CD4-positive, alpha-beta T cell (primary cell): ENCODE measurements around the gene GMPPA. TPM values are rescaled to one million over a fixed set of nuclear protein-coding genes. Genes with fewer than 3 reads are reported as not detected.

Source experiments
- ATAC-seq: fragments of 200-7000 bp; cut with Tn5 transposase; one replicate; pipeline ENCODE4 v1.10.0; 2022; ENCODE audit warnings: mild to moderate bottlenecking; ENCODE audit not compliant: poor library complexity
- CTCF ChIA-PET: fragments of 350-600 bp; sonication (Branson Sonifier 250); formaldehyde crosslinking; loops from one replicate; lab custom pipeline; 2021; ENCODE audit warnings: antibody characterized with exemption, inconsistent platforms; lab: Charles Lee
- POLR2A ChIA-PET: fragments of 350-600 bp; sonication (Branson Sonifier 250); formaldehyde crosslinking; loops from one replicate; lab custom pipeline; 2021; ENCODE audit warnings: antibody characterized with exemption, inconsistent platforms; lab: Charles Lee
- DNase-seq, 14 experiments: peaks; one replicate each; pipeline ENCODE4 v3.0.0-alpha.2; 2013 to 2020; ENCODE audit warnings: mixed read lengths in 2 of 14
- H3K27ac ChIP-seq, 2 donors: one replicate each; pipeline versions ENCODE4 v1.5.1 to v1.7.0; 2013; ENCODE audit warnings: low read length in 2 of 2, low read depth in 1 of 2, mild to moderate bottlenecking in 1 of 2
- H3K27me3 ChIP-seq, 2 experiments: 1 replicate in 1 of 2; 2 replicates in 1 of 2; pipeline versions ENCODE4 v1.6.1 to v1.7.0; 2013; ENCODE audit warnings: low read length in 2 of 2, control low read depth in 1 of 2, mild to moderate bottlenecking in 1 of 2, moderate library complexity in 1 of 2; ENCODE audit not compliant: insufficient read depth in 2 of 2, control insufficient read depth in 1 of 2
- H3K36me3 ChIP-seq: one replicate; pipeline ENCODE4 v1.6.1; 2013; ENCODE audit warnings: low read length, control low read depth; ENCODE audit not compliant: insufficient read depth
- H3K4me1 ChIP-seq: one replicate; pipeline ENCODE4 v1.6.1; 2013; ENCODE audit warnings: low read length, control low read depth; ENCODE audit not compliant: insufficient read depth
- H3K4me3 ChIP-seq: one replicate; pipeline ENCODE4 v1.5.1; 2013; ENCODE audit warnings: mild to moderate bottlenecking, low read length, moderate library complexity
- H3K9me3 ChIP-seq, 2 experiments: 1 replicate in 1 of 2; 2 replicates in 1 of 2; pipeline versions ENCODE4 v1.6.1 to v1.7.0; 2013; ENCODE audit warnings: low read length in 2 of 2, mild to moderate bottlenecking in 2 of 2, control low read depth in 1 of 2, moderate library complexity in 1 of 2; ENCODE audit not compliant: control insufficient read depth in 1 of 2, insufficient read depth in 1 of 2
- H3K27ac Mint-ChIP-seq: one replicate; pipeline ENCODE4 v1.8.0; 2020; ENCODE audit warnings: mixed read lengths
- H3K27me3 Mint-ChIP-seq: one replicate; pipeline ENCODE4 v1.8.0; 2021; ENCODE audit warnings: mixed read lengths
- H3K36me3 Mint-ChIP-seq: one replicate; pipeline ENCODE4 v1.8.0; 2021; ENCODE audit warnings: low read depth, mixed read lengths
- H3K4me1 Mint-ChIP-seq: one replicate; pipeline ENCODE4 v1.8.0; 2021; ENCODE audit warnings: low read depth, mixed read lengths
- H3K4me3 Mint-ChIP-seq: one replicate; pipeline ENCODE4 v1.8.0; 2020; ENCODE audit warnings: mild to moderate bottlenecking, mixed read lengths
- H3K9me3 Mint-ChIP-seq: one replicate; pipeline ENCODE4 v1.8.0; 2020; ENCODE audit warnings: mixed read lengths
- CTCF ChIP-seq: fragments of 200-600 bp; IDR thresholded peaks from one replicate; pipeline ENCODE4 v1.8.0; 2022; ENCODE audit warnings: antibody characterized with exemption, mild to moderate bottlenecking
- intact Hi-C, 2 experiments: fragments of 100-400 bp; cut with DNase I in 1 of 2; cut with micrococcal nuclease in 1 of 2; formaldehyde crosslinking; loops; one replicate each; pipeline versions ENCODE4 v1.15.1 to v1.9.0; 2023 to 2025; cut with DNase I, micrococcal nuclease
- polyA plus RNA-seq, 2 donors: library from polyadenylated mRNA; unstranded; fragments of 120-200 nt; gene quantifications; one replicate each; pipeline ENCODE4 v1.2.1, GENCODE V29; 2013
- total RNA-seq, 174 experiments: library from RNA in 2 of 174; stranded (reverse) in 2 of 174; gene quantifications; one replicate each; pipeline ENCODE4 v1.2.3 and lab custom pipeline; 2021 to 2026

The GMPPA gene
- total RNA-seq (10 to 100 TPM; 13.3 to 14.4 TPM), total RNA-seq (lab: John Stamatoyannopoulos, UW) (9.1 to 51.2 (median 31.0) reads per million in 172 experiments)
- polyA plus RNA-seq (2013, experiment 1 of 2) = 22.2 TPM
- 26.3 TPM for polyA plus RNA-seq (2013, experiment 2 of 2)

GRCh38 chr2:219498280-219499057 is at the start of gene GMPPA:
TSS of gene GMPPA (plus strand) at chr2:219498891. CDS start at chr2:219499976, 1,085 bp downstream.
- peak within 1 kb of the TSS; percentile 93 for H3K4me3 Mint-ChIP-seq
- H3K9me3 ChIP-seq = peaks cover 0 to 6% of the 10 kb centered on the region in 2 experiments
- DNase-seq (peak; percentile 82 to 97 (median 88)), ATAC-seq (peak; percentile 94)
- ChIA-PET POLR2A (interaction anchor here (0.6 to 2.2 kb wide), 11 partner anchors 12 to 249 kb away, joined by 3 to 15 read pairs (median 4); partner anchors contain the start of genes CHPF, DNPEP, SPEG and TMEM198), CTCF (interaction anchor here (0.7 to 2.2 kb wide), 4 partner anchors 12 to 99 kb away, joined by 4 to 15 read pairs (median 8); no protein-coding TSS in a partner anchor)
- peaks cover 49% of the 10 kb centered on the region for H3K27me3 Mint-ChIP-seq
- peaks cover 19% of the 10 kb centered on the region for H3K36me3 Mint-ChIP-seq
- H3K4me1 ChIP-seq = peaks cover 44% of the 10 kb centered on the region
- H3K27ac Mint-ChIP-seq = peak within 1 kb of the TSS; percentile 63
- intact Hi-C loops = no loop called here
- H3K27me3 ChIP-seq = peaks cover 40 to 43% of the 10 kb centered on the region in 2 experiments
- H3K9me3 Mint-ChIP-seq = no peaks in the 10 kb centered on the region
- peaks cover 9% of the 10 kb centered on the region for H3K36me3 ChIP-seq
- TF ChIP-seq CTCF = no peak
- H3K4me1 Mint-ChIP-seq = peaks cover 37% of the 10 kb centered on the region
- peak within 1 kb of the TSS in 1 of 2 donors; percentile 45 for H3K27ac ChIP-seq
- H3K4me3 ChIP-seq = peak within 1 kb of the TSS; percentile 91

GRCh38 chr2:219449609-219450008 is 49.1 kb upstream of the GMPPA start:
- intact Hi-C loops = no loop called here
- no peak for ATAC-seq
- Mint-ChIP-seq H3K27me3 (peaks cover 34% of the 10 kb centered on the region), H3K4me3 (peak overlapping the region; percentile 1), H3K4me1 (no peaks in the 10 kb centered on the region), H3K36me3 (no peaks in the 10 kb centered on the region), H3K9me3 (no peaks in the 10 kb centered on the region), H3K27ac (no peak overlapping the region)
- H3K36me3 ChIP-seq = no peaks in the 10 kb centered on the region
- H3K27me3 ChIP-seq = peaks cover 26 to 35% of the 10 kb centered on the region in 2 experiments
- H3K27ac ChIP-seq = no peak overlapping the region
- no peak for DNase-seq
- no peak for TF ChIP-seq CTCF
- no peaks in the 10 kb centered on the region for H3K4me1 ChIP-seq
- POLR2A ChIA-PET = no interaction called here
- peaks cover 0 to 4% of the 10 kb centered on the region in 2 experiments for H3K9me3 ChIP-seq
- H3K4me3 ChIP-seq = no peak overlapping the region
- CTCF ChIA-PET = no interaction called here

GRCh38 chr2:219451661-219452360 is 46.9 kb upstream of the GMPPA start:
- DNase-seq = no peak
- H3K36me3 Mint-ChIP-seq = no peaks in the 10 kb centered on the region
- Histone ChIP-seq H3K4me3 (no peak overlapping the region), H3K36me3 (no peaks in the 10 kb centered on the region), H3K27me3 (peaks cover 21 to 32% of the 10 kb centered on the region in 2 experiments), H3K27ac (no peak overlapping the region), H3K4me1 (no peaks in the 10 kb centered on the region), H3K9me3 (peaks cover 0 to 4% of the 10 kb centered on the region in 2 experiments)
- POLR2A ChIA-PET = no interaction called here
- intact Hi-C loops = no loop called here
- H3K4me1 Mint-ChIP-seq = no peaks in the 10 kb centered on the region
- CTCF ChIA-PET = no interaction called here
- H3K27ac Mint-ChIP-seq = no peak overlapping the region
- no peaks in the 10 kb centered on the region for H3K9me3 Mint-ChIP-seq
- H3K4me3 Mint-ChIP-seq = no peak overlapping the region
- H3K27me3 Mint-ChIP-seq = peaks cover 27% of the 10 kb centered on the region
- ATAC-seq = no peak
- TF ChIP-seq CTCF = no peak
